ENCODE data around the gene SARS2.
A peak's percentile ranks its signal among the peaks of the same experiment; 100 is the strongest.

SARS2 gene

DNA sequence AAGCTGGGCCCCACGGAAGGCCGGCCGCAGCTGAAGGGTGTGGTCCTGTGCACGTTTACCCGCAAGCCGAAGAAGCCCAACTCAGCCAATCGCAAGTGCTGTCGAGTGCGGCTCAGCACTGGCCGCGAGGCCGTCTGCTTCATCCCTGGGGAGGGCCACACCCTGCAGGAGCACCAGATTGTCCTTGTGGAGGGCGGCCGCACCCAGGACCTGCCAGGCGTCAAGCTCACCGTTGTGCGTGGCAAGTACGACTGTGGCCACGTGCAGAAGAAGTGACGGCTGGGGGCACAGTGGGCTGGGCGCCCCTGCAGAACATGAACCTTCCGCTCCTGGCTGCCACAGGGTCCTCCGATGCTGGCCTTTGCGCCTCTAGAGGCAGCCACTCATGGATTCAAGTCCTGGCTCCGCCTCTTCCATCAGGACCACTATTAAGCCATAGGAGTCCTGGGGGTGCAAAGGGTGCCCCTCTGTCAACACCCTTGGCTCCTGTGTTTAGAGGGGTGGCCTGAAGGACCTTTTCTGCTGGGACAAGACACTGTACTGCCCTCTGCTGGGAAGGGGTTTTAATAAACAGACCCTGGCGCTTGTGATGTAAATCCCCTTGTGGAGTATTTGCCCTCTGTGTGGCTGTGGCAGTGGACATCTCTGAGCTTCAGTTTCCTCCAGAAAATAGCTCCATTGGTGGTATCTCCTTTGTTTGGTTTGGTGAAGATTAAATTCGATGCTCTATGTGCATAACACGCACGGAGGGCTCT, 2.0 kb upstream of the SARS2 start:
- TF ChIP-seq, protein P1, sequence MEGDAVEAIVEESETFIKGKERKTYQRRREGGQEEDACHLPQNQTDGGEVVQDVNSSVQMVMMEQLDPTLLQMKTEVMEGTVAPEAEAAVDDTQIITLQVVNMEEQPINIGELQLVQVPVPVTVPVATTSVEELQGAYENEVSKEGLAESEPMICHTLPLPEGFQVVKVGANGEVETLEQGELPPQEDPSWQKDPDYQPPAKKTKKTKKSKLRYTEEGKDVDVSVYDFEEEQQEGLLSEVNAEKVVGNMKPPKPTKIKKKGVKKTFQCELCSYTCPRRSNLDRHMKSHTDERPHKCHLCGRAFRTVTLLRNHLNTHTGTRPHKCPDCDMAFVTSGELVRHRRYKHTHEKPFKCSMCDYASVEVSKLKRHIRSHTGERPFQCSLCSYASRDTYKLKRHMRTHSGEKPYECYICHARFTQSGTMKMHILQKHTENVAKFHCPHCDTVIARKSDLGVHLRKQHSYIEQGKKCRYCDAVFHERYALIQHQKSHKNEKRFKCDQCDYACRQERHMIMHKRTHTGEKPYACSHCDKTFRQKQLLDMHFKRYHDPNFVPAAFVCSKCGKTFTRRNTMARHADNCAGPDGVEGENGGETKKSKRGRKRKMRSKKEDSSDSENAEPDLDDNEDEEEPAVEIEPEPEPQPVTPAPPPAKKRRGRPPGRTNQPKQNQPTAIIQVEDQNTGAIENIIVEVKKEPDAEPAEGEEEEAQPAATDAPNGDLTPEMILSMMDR (IDR thresholded peaks at IDR 0.05; ENCODE audit: low read depth, low read length, missing control alignments) = peak; percentile 38
- H3K4me3 ChIP-seq (ENCODE audit: low read depth, low read length) = no peak overlapping the region
- peak; percentile 31 for DNase-seq (ENCODE audit: low read depth)

DNA sequence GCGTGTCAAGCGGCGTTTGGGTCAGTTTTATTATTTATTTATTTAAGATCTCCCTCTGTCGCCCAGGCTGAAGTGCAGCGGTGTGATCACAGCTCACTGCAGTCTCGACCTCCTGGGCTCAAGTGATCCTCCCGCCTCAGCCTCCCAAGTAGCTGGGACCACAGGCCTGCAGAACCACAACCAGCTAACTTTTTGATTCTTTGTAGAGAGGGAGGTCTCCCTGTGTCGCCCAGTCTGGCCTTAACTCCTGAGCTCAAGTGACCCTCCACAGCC, 894 bp upstream of the SARS2 start:
- no peak for DNase-seq (ENCODE audit: low read depth)
- TF ChIP-seq, protein P1 (IDR thresholded peaks at IDR 0.05; ENCODE audit: low read depth, low read length, missing control alignments) = no peak

DNA sequence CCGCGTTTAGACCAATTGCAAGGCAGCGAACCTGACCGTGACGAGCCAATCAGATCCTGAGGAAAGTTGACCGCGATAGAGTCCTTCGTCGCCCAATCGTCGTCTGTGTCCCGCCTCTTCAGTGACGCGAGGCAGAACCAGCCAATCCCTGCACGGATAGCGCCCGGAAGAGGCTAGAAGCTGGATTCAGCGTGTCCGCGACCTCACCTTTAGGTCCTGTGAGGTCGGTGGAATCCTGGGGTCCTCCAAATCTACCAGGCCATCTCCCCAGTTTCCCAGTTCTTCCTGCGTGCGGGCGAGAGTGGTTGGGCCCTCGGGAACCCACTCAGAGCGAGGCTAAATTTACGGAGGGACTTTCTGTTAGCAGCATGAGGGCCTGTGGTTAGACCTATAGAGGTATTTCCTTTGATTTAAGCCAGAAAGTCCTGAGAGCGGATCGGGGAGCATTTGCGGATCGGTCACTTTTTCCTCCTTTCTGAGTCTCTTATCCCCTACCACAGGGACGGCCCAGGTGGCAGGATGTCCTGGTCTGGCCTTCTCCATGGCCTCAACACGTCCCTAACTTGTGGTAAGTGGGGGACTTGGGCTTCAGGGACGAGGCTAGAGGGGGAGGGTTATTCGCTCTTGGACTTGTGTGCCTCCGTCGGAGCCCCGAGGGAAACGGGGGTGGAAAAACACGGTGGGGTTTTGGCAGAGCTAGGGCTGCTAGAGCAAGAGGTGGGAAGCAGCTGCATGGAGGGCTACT, 385 bp upstream of the SARS2 start, which contains the start of gene MRPS12:
Gene MRPS12 (plus strand): TSS at position 169 of the 745 bp plus-strand sequence. CDS start 351 bp downstream, at position 520.
- TF ChIP-seq, protein P1 (IDR thresholded peaks at IDR 0.05; ENCODE audit: low read depth, low read length, missing control alignments) = no peak
- peak; percentile 100 for DNase-seq (ENCODE audit: low read depth)
- peak within 1 kb of the TSS; percentile 96 for H3K4me3 ChIP-seq (ENCODE audit: low read depth, low read length)

More for the DNA sequence above, 894 bp upstream of the SARS2 start:
- peak overlapping the region; percentile 96 for H3K4me3 ChIP-seq (ENCODE audit: low read depth, low read length)

DNA sequence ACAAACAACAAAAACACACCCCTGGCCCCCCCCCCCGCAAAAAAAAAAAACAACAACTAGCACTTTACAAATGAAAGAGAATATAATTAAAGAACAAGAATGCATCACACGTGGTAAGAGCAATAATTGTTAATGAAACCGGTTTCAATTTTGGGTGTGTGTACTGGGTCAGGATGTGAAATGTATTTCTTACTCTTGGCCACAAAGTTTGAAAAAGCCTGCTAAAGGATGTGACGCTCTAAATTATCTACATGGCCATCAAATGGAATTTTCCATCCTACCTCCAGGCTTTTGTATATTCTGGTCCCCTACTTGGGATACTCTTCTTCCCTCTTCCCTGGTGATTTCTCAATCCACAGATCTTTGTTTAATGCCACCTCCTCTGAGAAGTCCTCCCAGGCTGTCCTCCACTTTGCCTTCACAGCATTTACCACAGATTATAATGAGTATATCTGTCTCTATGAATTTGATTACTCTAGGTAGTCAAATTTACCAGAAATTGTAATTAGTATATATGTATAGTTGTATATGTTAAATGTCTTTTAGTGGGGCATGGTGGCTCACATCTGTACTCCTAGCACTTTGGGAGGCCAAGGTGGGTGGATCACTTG, 2.1 kb downstream of the SARS2 start:
- H3K4me3 ChIP-seq (ENCODE audit: low read depth, low read length) = no peak overlapping the region
- DNase-seq (ENCODE audit: low read depth) = no peak
- TF ChIP-seq, protein P1 (IDR thresholded peaks at IDR 0.05; ENCODE audit: low read depth, low read length, missing control alignments) = no peak

DNA sequence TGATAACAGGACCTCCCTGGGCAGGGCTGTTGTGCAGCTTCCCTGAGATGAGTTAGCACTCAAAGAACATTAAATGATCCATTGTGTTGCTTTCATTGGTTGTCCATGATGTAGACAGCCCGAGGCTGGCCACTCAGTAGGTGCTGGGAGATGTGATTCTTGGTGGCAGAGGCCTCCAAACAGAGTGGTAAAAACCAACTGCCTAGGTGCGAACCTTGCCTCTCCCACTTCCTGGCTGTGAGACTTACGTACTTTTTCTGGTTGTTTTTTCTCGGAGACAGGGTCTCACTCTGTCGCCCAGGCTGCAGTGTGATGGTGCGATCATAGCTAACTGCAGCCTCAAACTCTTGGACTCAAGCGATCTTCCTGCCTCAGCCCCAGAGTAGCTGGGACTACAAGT, 6.2 kb downstream of the SARS2 start:
- TF ChIP-seq, protein P1 (IDR thresholded peaks at IDR 0.05; ENCODE audit: low read depth, low read length, missing control alignments) = no peak
- no peak overlapping the region for H3K4me3 ChIP-seq (ENCODE audit: low read depth, low read length)
- no peak for DNase-seq (ENCODE audit: low read depth)

DNA sequence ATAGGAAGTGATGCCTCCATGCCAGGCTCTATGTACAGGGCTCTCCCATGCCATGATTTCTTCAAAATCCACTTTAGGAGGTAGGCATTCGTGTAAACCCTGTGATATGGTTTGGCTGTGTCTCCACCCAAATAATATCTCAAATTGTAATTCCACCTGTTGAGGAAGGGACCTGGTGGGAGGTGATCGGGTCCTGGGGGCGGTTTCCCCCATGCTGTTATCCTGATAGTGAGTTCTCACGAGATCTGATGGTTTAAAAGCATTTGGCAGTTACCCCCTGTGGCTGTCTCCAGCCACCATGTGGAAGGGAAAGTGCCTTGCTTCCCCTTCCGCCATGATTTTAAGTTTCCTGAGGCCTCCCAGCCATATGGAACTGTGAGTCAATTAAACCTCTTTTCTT, 8.1 kb downstream of the SARS2 start:
- H3K4me3 ChIP-seq (ENCODE audit: low read depth, low read length) = no peak overlapping the region
- no peak for DNase-seq (ENCODE audit: low read depth)
- TF ChIP-seq, protein P1 (IDR thresholded peaks at IDR 0.05; ENCODE audit: low read depth, low read length, missing control alignments) = no peak
